Kidney epithelial cell (primary cell): ENCODE data around the gene CHST2. TPM values are rescaled to one million over a fixed set of nuclear protein-coding genes. Genes with fewer than 3 reads are reported as not detected.

Source experiments
- DNase-seq: peaks from one replicate; pipeline ENCODE4 v3.0.0-alpha.2; 2010; ENCODE audit warnings: low read depth
- H3K27me3 ChIP-seq: 2 replicates; pipeline ENCODE4 v1.6.0; 2011; ENCODE audit warnings: low read length; ENCODE audit not compliant: control insufficient read depth, insufficient read depth
- H3K36me3 ChIP-seq: 2 replicates; pipeline ENCODE4 v1.5.1; 2011; ENCODE audit warnings: low read length; ENCODE audit not compliant: control insufficient read depth, insufficient read depth
- H3K4me3 ChIP-seq: 2 replicates; pipeline ENCODE4 v1.5.1; 2011; ENCODE audit warnings: low read depth, mild to moderate bottlenecking, control low read depth, low read length
- CTCF ChIP-seq: IDR thresholded peaks from 2 replicates; pipeline ENCODE4 v1.5.1; 2011; ENCODE audit warnings: mild to moderate bottlenecking, moderate library complexity, low read length, control low read depth, inconsistent platforms; ENCODE audit not compliant: insufficient read depth, poor library complexity, severe bottlenecking
- total RNA-seq: library from RNA; depleted of rRNA; stranded (reverse); fragments of >200 nt; gene quantifications from 2 replicates; pipeline ENCODE4 v1.2.3, GENCODE V29; 2015

CHST2 gene
- total RNA-seq, 1 donor from 2014 or later = 14.5 TPM

- DNase-seq = no peak
- Histone ChIP-seq H3K27me3 (no peaks in the 10 kb centered on the region), H3K36me3 (no peaks in the 10 kb centered on the region), H3K4me3 (no peak overlapping the region)
- TF ChIP-seq CTCF = no peak
Measured at GRCh38 chr3:143101792-143102381, 17.7 kb upstream of the CHST2 start.

- TF ChIP-seq CTCF = no peak
- Histone ChIP-seq H3K36me3 (no peaks in the 10 kb centered on the region), H3K4me3 (no peak overlapping the region), H3K27me3 (no peaks in the 10 kb centered on the region)
- no peak for DNase-seq
Measured at GRCh38 chr3:143103652-143104051, 15.9 kb upstream of the CHST2 start.

- DNase-seq = no peak
- no peak overlapping the region for H3K4me3 ChIP-seq
- TF ChIP-seq CTCF = no peak
- H3K36me3 ChIP-seq = no peaks in the 10 kb centered on the region
- no peaks in the 10 kb centered on the region for H3K27me3 ChIP-seq
Measured at GRCh38 chr3:143105170-143105569, 14.4 kb upstream of the CHST2 start.

GRCh38 chr3:143109861-143110260, 9.7 kb upstream of the CHST2 start:
- Histone ChIP-seq H3K4me3 (no peak overlapping the region), H3K36me3 (no peaks in the 10 kb centered on the region), H3K27me3 (no peaks in the 10 kb centered on the region)
- DNase-seq = no peak
- TF ChIP-seq CTCF = no peak

- Histone ChIP-seq H3K36me3 (no peaks in the 10 kb centered on the region), H3K4me3 (no peak overlapping the region), H3K27me3 (no peaks in the 10 kb centered on the region)
- no peak for DNase-seq
- TF ChIP-seq CTCF = no peak
Measured at GRCh38 chr3:143110371-143110770, 9.2 kb upstream of the CHST2 start.

GRCh38 chr3:143118630-143119008, 952 bp upstream of the CHST2 start:
- TF ChIP-seq CTCF = no peak
- Histone ChIP-seq H3K27me3 (no peaks in the 10 kb centered on the region), H3K36me3 (peaks cover 2% of the 10 kb centered on the region), H3K4me3 (peak overlapping the region; percentile 90)
- no peak for DNase-seq
